SH-SY5Y (cell line): Measurements from ENCODE around the gene MAP3K4.

Source experiments
- GATA2 ChIP-seq: IDR thresholded peaks from 2 replicates; pipeline ENCODE4 v1.6.1; 2011; ENCODE audit warnings: mild to moderate bottlenecking, low read depth, low read length
- GATA3 ChIP-seq: IDR thresholded peaks from 2 replicates; pipeline ENCODE4 v1.6.1; 2011; ENCODE audit warnings: low read depth, mild to moderate bottlenecking, low read length, moderate library complexity

GRCh38 chr6:160972111-160972510, 19.5 kb upstream of the MAP3K4 start:
- TF ChIP-seq GATA3, result no peak
- no peak for TF ChIP-seq GATA2
